HT-29 (cell line): Measurements from ENCODE around the gene SRGAP3. TPM values are rescaled to one million over a fixed set of nuclear protein-coding genes. Genes with fewer than 3 reads are reported as not detected.

ENCODE experiments used
- DNase-seq: peaks from one replicate; pipeline ENCODE4 v3.0.0-alpha.2; 2015; ENCODE audit warnings: low spot score
- total RNA-seq: library from RNA; depleted of rRNA; stranded (reverse); fragments of >200 nt; shearing (Covaris generic); gene quantifications from 2 replicates; pipeline ENCODE4 v1.2.3, GENCODE V29; 2014

Gene SRGAP3
- total RNA-seq, 1 experiment from 2014 or later: 0.20 TPM

GRCh38 chr3:9201955-9202354, 47.5 kb downstream of the SRGAP3 start:
- DNase-seq: no peak

- DNase-seq: no peak
These were observed 48.2 kb downstream of the SRGAP3 start for GRCh38 chr3:9201266-9201665.

GRCh38 chr3:9199775-9200174, 49.7 kb downstream of the SRGAP3 start:
- no peak for DNase-seq

- no peak for DNase-seq
These were observed 50.5 kb downstream of the SRGAP3 start for GRCh38 chr3:9198899-9199335.

GRCh38 chr3:9198261-9198660, 51.2 kb downstream of the SRGAP3 start:
- DNase-seq: no peak

- DNase-seq: no peak
These were observed 53.4 kb downstream of the SRGAP3 start for GRCh38 chr3:9196020-9196419.

- DNase-seq: no peak
These were observed 54.1 kb downstream of the SRGAP3 start for GRCh38 chr3:9195390-9195789.

GRCh38 chr3:9194509-9195184, 54.8 kb downstream of the SRGAP3 start:
- no peak for DNase-seq

GRCh38 chr3:9193633-9194195, 55.7 kb downstream of the SRGAP3 start:
- DNase-seq: no peak

GRCh38 chr3:9193211-9193610, 56.2 kb downstream of the SRGAP3 start:
- no peak for DNase-seq

- no peak for DNase-seq
These were observed 57.0 kb downstream of the SRGAP3 start for GRCh38 chr3:9192248-9193025.

GRCh38 chr3:9190276-9190675, 59.2 kb downstream of the SRGAP3 start:
- no peak for DNase-seq

- DNase-seq: no peak
These were observed 60.9 kb downstream of the SRGAP3 start for GRCh38 chr3:9188583-9188982.

- no peak for DNase-seq
These were observed 63.7 kb downstream of the SRGAP3 start for GRCh38 chr3:9185701-9186100.

- no peak for DNase-seq
These were observed 64.4 kb downstream of the SRGAP3 start for GRCh38 chr3:9185046-9185445.

- no peak for DNase-seq
These were observed 65.0 kb downstream of the SRGAP3 start for GRCh38 chr3:9184461-9184835.

- no peak for DNase-seq
These were observed 65.5 kb downstream of the SRGAP3 start for GRCh38 chr3:9183811-9184460.

GRCh38 chr3:9183011-9183410, 66.4 kb downstream of the SRGAP3 start:
- DNase-seq: no peak

GRCh38 chr3:9180764-9181117, 68.7 kb downstream of the SRGAP3 start:
- no peak for DNase-seq

GRCh38 chr3:9179826-9180763, 69.4 kb downstream of the SRGAP3 start:
- no peak for DNase-seq

- no peak for DNase-seq
These were observed 70.7 kb downstream of the SRGAP3 start for GRCh38 chr3:9178697-9179096.
